Measurements from ENCODE around the gene RPL9. TPM values are rescaled to one million over a fixed set of nuclear protein-coding genes. Genes with fewer than 3 reads are reported as not detected.
"Not testable (repeated sequence)": the region's sequence is repeated elsewhere in the genome, so short reads cannot be mapped to it uniquely, and the experiment has no call there.

Gene RPL9
- total RNA-seq, 1 donor from 2014 or later, result 731 TPM

DNA sequence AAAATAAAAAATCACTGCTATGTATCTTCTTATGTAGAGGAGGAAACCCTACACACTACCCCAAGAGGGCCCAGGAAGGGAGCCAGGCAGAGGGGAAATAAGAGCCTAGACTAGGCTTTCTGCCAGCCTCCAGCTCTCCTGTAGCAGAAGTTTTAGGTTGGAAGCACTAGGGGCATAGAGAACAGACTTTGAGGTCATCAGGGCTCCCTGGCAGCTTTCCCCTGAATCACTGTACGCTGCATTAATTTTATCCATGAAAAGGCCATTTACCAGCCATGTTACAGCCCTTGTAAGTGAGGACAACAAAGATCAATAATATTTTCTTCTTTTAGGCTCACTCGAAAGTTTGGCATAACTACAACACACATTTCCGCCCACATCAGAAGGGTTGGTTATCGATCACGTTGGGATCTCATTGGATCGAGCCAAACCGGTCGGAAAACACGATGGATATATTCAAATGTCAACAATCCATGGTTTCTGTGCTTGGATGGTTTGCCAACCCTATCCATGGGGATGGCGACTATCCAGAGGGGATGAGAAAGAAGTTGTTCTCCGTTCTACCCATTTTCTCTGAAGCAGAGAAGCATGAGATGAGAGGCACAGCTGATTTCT, 24.7 kb downstream of the RPL9 start:
- DNase-seq (no peak), ATAC-seq (no peak)
- intact Hi-C loops (cut with micrococcal nuclease), result no loop called here

DNA sequence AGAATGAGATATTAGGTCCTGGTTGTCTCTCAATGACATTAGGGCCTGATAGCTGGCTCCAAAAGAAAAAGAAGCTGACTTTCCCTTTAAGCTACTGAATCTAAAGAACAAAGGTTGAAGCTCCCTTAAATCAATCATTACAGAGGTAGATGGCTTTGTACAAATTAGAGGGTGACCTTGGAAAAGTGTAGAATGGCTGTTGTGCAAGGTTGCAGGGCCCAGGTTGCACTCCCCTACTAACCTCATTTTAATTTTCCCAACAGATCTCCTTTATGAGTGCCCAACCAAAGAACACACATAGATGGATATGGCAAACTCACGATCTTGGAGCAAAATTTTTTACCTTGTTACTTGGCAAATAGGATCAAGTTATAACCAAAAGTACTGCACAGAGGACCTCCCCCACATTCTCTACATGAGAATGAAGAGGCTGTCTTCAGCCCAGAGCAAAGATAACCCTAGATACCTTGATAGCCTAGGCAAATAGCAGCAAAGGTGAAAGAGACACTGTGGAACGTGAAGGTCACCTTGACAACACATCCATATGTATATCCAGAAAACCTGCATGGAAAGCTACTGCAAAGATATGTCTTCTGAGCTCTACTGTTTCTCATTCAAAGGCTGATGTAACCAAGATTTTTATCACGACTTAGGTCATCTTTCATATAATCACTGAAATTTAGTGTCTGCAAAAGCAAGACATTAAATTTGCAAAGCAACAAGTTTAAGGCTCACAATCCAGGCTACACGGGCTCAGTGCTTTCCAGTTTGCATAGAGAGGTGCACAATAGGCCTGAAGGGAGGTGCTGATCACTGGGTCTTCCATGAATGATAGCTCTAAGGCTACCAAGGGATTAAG, 29.0 kb downstream of the RPL9 start:
- intact Hi-C loops (cut with micrococcal nuclease), result no loop called here
- DNase-seq (no peak), ATAC-seq (no peak)

DNA sequence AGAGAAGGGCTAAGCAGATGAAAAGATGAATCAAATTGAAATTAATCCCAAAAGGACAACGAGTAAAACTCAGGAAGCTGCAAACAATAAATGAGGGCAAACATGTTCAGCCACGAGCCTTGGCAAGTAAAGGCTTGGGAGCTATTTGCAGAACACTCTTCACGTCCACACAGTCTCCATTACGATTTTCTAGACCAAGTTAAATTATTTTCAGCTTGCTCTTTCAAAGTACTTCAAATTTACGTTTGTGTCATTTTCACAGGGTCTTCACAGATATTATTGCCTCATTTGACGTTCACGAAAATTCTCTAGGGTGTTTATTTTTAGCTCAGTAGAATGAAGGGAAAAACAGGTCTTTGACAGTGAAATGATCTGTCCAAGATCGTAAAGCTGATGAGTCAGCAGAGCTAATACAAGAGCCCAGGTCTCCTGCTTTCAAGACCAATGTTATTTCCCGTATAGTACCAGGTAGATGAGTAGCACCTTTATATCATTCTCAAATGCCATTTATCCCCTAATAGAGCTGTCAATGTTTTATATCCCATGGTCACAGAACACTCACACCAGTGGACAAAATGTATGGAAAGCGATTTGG, 31.1 kb downstream of the RPL9 start:
- DNase-seq (no peak), ATAC-seq (no peak)
- intact Hi-C loops (cut with micrococcal nuclease), result no loop called here

DNA sequence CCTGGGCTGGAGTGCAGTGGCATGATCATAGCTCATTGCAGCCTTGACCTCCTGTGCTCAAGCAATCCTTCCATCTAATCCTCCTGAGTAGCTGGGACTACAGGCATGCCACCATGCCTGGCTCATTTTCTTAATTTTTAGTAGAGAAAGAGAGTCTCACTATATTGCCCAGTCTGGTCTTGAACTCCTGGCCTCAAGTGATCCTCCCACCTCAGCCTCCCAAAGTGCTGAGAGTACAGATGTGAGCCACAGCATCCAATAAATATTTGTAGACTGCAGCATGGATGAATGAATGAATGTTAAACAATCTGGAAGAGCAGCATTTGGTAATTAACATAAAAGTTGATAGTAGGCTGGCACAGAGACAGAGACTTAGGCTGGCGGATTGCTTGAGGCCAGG, 32.0 kb downstream of the RPL9 start:
- ATAC-seq, result no peak
- no peak for DNase-seq
- intact Hi-C loops (cut with micrococcal nuclease), result no loop called here

DNA sequence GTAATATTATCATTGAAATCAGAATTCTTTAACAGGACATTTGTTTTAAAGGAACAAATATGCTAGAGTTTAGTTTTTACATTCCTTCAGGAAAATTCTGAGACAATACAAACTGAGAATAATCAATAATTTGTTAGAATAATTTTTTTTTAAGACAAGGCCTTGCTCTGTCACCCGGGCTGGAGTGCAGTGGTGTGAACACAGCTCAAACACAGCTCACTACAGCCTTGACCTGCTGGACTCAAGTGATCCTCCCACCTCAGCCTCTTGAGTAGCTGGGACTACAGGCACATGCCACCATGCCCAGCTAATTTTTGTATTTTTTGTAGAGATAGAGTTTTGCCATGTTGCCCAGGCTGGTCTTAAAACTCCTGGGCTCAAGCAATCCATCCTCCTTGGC, 33.4 kb downstream of the RPL9 start:
- ATAC-seq; DNase-seq; intact Hi-C loops (cut with micrococcal nuclease): not testable (repeated sequence)

DNA sequence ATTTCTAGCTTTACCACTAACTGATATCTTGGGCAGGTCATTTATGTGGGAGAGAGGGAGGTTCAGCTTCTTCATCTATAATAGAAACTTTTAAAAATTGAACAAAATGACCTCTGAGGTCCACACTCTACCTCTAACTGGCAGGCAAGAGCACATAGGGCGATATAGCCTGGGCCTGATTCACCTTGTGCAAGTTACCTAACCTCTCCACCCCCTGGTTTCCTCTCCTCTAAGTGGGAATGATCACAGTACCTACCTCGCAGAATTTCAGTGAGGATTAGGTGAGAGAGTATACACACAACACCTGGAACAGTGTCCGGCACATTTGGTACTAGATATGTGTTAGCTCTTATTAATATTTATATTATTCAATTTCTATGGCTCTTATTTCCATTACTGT, 36.5 kb downstream of the RPL9 start:
- ATAC-seq (no peak), DNase-seq (no peak)
- intact Hi-C loops (cut with micrococcal nuclease), result no loop called here

DNA sequence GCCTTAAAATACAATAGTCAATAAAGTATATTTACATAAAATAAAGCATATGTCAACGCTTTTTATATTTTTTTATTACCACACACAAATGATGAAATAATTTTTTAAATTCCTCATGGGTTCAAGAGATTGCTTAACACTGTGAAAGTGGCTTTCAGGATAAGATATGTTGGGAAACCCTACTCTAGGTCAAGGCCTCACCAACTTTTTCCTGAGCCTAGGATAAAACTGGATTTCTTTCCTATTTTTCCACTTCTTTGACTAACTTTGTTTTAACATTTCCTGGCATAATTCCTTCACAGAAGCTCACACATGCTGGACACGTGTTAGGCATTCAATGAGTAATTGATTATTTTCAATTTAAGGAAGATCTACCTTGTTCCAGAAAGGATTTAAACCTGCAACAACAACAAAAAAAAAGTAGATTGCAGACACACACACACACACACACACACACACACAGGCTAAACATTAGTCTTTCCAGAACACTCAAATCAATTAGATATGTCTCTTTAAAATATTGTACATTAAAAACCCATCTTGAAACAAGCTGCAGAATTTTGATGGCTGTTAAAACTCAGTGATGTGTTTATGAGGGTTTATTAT, 42.9 kb downstream of the RPL9 start:
- no peak for DNase-seq
- intact Hi-C loops (cut with micrococcal nuclease), result no loop called here
- ATAC-seq, result no peak

DNA sequence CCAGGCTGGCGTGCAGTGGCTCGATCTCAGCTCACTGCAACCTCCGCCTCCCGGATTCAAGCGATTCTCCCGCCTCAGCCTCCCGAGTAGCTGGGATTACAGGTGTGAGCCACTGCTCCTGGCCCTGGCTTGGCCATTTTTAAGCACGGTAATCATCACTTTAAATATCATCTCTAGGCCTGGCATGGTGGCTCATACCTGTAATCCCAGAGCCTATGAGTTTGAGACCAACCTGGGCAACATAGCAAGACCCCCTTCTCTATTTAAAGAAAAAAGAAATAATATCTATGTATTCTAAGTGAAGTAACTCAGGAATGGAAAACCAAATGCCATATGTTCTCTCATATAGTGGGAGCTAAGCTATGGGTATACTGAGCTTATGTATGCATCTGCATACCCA, 47.2 kb downstream of the RPL9 start:
- ATAC-seq; intact Hi-C loops (cut with micrococcal nuclease); DNase-seq: not testable (repeated sequence)

DNA sequence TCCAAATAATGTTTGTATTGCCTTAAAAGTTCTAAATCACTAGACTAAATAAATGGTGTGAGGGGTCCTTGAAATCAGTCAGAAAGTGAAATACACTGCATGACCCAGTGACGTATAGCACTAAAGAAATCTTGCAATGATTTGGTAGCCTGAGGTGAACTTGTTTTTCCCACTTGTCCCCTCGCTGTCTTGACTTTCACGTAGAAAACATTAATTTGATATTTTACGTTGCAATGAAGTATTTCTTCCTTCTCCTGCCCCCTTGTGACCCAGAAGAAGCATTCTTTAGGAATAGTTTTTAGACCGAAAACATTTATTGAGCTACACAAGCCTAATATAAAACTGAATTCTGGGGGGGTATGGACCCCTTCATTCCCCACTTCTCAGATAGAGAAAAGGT, 48.3 kb downstream of the RPL9 start:
- DNase-seq, result no peak
- no peak for ATAC-seq
- intact Hi-C loops (cut with micrococcal nuclease), result no loop called here

DNA sequence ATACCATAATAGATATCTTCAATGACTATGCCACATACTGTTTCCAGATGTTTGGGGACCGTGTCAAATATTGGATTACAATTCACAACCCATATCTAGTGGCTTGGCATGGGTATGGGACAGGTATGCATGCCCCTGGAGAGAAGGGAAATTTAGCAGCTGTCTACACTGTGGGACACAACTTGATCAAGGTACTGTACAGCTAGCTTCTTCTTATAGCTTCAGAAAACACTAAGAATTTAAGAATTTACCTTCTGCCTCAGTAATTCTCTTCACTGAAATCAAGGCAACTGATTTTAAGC, 51.2 kb downstream of the RPL9 start:
- DNase-seq (no peak), ATAC-seq (no peak)
- intact Hi-C loops (cut with micrococcal nuclease), result no loop called here

DNA sequence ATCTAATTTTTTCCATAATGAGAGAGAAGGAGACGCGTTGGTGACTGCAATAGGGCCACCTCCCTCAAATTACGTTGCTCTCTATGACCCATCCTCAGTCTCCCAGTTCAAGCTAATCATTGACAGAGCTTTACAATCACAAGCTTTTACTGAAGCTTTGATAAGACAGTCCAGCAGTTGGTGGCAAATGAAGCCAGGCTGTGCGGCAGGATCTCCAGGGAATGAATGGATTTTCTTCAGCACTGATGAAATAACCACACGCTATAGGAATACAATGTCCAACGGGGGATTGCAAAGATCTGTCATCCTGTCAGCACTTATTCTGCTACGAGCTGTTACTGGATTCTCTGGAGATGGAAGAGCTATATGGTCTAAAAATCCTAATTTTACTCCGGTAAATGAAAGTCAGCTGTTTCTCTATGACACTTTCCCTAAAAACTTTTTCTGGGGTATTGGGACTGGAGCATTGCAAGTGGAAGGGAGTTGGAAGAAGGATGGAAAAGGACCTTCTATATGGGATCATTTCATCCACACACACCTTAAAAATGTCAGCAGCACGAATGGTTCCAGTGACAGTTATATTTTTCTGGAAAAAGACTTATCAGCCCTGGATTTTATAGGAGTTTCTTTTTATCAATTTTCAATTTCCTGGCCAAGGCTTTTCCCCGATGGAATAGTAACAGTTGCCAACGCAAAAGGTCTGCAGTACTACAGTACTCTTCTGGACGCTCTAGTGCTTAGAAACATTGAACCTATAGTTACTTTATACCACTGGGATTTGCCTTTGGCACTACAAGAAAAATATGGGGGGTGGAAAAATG, 51.7 kb downstream of the RPL9 start, which contains the start of gene KLB:
TSS of gene KLB (plus strand) at position 168 of the 821 bp plus-strand sequence. CDS start at position 188, 20 bp downstream.
- intact Hi-C loops (cut with micrococcal nuclease), result no loop called here
- no peak for ATAC-seq
- no peak for DNase-seq

Small RNA genes within 50 kb of the gene (microRNA-seq; reads per million reads assigned to microRNA genes)
- gene MIR5591 (ENCODE audit: borderline number of aligned reads), result not detected

Other genes starting within 250 kb of the RPL9 start
- gene RFC1, start 92.6 kb downstream of the RPL9 start, total RNA-seq, result 23.3 TPM
- 0.12 TPM for gene KLB, start 52.0 kb downstream of the RPL9 start, total RNA-seq
- 36.2 TPM for gene LIAS, start 134 bp upstream of the RPL9 start, total RNA-seq
- gene UGDH, start 68.5 kb upstream of the RPL9 start, total RNA-seq, result 13.7 TPM
- gene SMIM14, start 179.9 kb upstream of the RPL9 start, total RNA-seq, result 8.7 TPM
- 53.8 TPM for gene UBE2K, start 239.2 kb upstream of the RPL9 start, total RNA-seq

All from left ventricle myocardium superior (tissue), 1 donor.